Kidney (tissue), 14 donors: Measurements from ENCODE around the gene HNF4A. TPM values are rescaled to one million over a fixed set of nuclear protein-coding genes. Genes with fewer than 3 reads are reported as not detected.

Experiments used
- DNase-seq, 5 donors: peaks; one replicate each; pipeline ENCODE4 v3.0.0-alpha.2; 2013 to 2020
- FAIRE-seq: peaks from 2 replicates; lab custom pipeline; 2012; peaks lifted over from hg19 to GRCh38; lab: Jason Lieb, UNC
- H3K27ac ChIP-seq, 2 donors: one replicate each; pipeline ENCODE4 v1.7.0; 2013; ENCODE audit warnings: low read depth in 2 of 2, low read length in 2 of 2, inconsistent platforms in 1 of 2
- H3K27me3 ChIP-seq: one replicate; pipeline ENCODE4 v1.7.1; 2013; ENCODE audit warnings: low read length, inconsistent platforms; ENCODE audit not compliant: control insufficient read depth, insufficient read depth
- H3K36me3 ChIP-seq, 3 donors: one replicate each; pipeline versions ENCODE4 v1.7.0 to v1.7.1; 2013; ENCODE audit warnings: low read length in 3 of 3, control low read depth in 1 of 3, inconsistent platforms in 1 of 3; ENCODE audit not compliant: insufficient read depth in 3 of 3, control insufficient read depth in 2 of 3
- H3K4me1 ChIP-seq, 3 donors: one replicate each; pipeline versions ENCODE4 v1.7.0 to v1.7.1; 2013; ENCODE audit warnings: low read length in 3 of 3, inconsistent platforms in 1 of 3, low read depth in 1 of 3; ENCODE audit not compliant: control insufficient read depth in 2 of 3, insufficient read depth in 2 of 3
- H3K4me3 ChIP-seq, 3 donors: one replicate each; pipeline versions ENCODE4 v1.7.0 to v1.8.1; 2013; ENCODE audit warnings: low read length in 3 of 3, control low read depth in 1 of 3, inconsistent platforms in 1 of 3
- H3K9ac ChIP-seq, 3 donors: one replicate each; pipeline versions ENCODE4 v1.7.0 to v1.7.1; 2013; ENCODE audit warnings: low read length in 3 of 3, control low read depth in 1 of 3, inconsistent platforms in 1 of 3
- H3K9me3 ChIP-seq, 3 donors: one replicate each; pipeline versions ENCODE4 v1.7.0 to v1.7.1; 2013; ENCODE audit warnings: low read length in 3 of 3, control low read depth in 1 of 3, inconsistent platforms in 1 of 3; ENCODE audit not compliant: control insufficient read depth in 2 of 3, insufficient read depth in 1 of 3
- intact Hi-C: fragments of 100-400 bp; cut with DNase I; formaldehyde crosslinking; loops from one replicate; pipeline ENCODE4 v1.11.1; 2022
- polyA plus RNA-seq: library from polyadenylated mRNA; stranded (reverse); fragments of 350-450 nt; fragmentation: Illumina TruSeq; extraction: RNeasy Lipid Tissue Mini Kit (QIAGEN cat#74804); gene quantifications from one replicate; pipeline ENCODE4 v1.2.3, GENCODE V29; 2014; ENCODE audit warnings: low read depth, low replicate concordance; ENCODE audit not compliant: insufficient read depth
- total RNA-seq: library from RNA; stranded (reverse); fragmentation: NEBNext Ultra II Directional; extraction: Animal tissue kit (Norgen Biotek cat#: 25700); gene quantifications from one replicate; pipeline ENCODE4 v1.2.1, GENCODE V29; 2021
- TF ChIP-seq, protein P1 (sequence below): IDR thresholded peaks from 3 replicates; pipeline ENCODE4 v1.5.1; 2012; ENCODE audit warnings: mild to moderate bottlenecking, moderate library complexity, borderline replicate concordance; ENCODE audit not compliant: insufficient read depth; ENCODE audit errors: extremely low read depth
- donor health status: control.
- donor health status: control.
- donor health status: control.
- donor health status: control.
- donor health status: control.
- donor health status: DM: yes; HTN: yes; CAD: no.
- donor health status: Normal renal cell carcinoma (clear cell type).

Gene HNF4A
- total and polyA plus RNA-seq, 2 donors from 2014 or later = 26.0 to 42.1 TPM

DNA sequence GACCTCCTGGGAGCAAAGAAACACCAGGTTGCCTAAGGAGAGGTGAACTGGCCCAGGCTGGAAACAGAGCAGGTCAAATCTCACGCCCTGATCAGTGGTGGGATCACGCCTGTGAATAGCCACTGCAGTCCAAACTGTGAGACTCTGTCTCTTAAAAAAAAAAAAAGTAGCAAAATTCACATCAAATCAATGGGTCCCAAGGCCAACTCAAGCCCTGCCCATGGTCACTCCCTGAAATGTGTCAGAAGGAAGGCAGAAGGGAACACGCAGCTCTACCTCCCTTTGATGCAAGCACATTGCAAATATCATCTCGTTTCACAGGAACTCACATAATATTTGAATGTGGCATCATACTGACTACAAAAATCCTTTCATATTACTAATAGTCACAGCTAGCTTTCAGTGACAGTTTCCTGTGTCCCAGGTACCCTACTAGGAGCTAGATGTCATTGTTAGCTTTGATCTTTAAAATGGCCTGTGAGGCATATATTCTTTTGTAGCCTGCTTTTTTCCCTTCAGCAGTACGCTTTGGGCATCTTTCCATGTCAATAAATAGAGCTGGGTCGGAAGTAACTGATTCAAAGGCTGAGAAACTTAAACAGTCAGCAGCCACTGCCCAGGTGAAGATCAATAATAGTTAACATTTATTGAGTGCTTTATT lies 105.8 kb downstream of the HNF4A start:
- H3K27ac ChIP-seq = no peak overlapping the region
- H3K4me3 ChIP-seq = no peak overlapping the region
- peaks cover 0 to 5% (median 0%) of the 10 kb centered on the region in 3 donors for H3K4me1 ChIP-seq
- H3K27me3 ChIP-seq = no peaks in the 10 kb centered on the region
- intact Hi-C loops = no loop called here
- FAIRE-seq (no peak), DNase-seq (no peak)
- no peak overlapping the region for H3K9ac ChIP-seq
- H3K36me3 ChIP-seq = no peaks in the 10 kb centered on the region
- H3K9me3 ChIP-seq = no peaks in the 10 kb centered on the region
- TF ChIP-seq, protein P1, sequence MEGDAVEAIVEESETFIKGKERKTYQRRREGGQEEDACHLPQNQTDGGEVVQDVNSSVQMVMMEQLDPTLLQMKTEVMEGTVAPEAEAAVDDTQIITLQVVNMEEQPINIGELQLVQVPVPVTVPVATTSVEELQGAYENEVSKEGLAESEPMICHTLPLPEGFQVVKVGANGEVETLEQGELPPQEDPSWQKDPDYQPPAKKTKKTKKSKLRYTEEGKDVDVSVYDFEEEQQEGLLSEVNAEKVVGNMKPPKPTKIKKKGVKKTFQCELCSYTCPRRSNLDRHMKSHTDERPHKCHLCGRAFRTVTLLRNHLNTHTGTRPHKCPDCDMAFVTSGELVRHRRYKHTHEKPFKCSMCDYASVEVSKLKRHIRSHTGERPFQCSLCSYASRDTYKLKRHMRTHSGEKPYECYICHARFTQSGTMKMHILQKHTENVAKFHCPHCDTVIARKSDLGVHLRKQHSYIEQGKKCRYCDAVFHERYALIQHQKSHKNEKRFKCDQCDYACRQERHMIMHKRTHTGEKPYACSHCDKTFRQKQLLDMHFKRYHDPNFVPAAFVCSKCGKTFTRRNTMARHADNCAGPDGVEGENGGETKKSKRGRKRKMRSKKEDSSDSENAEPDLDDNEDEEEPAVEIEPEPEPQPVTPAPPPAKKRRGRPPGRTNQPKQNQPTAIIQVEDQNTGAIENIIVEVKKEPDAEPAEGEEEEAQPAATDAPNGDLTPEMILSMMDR = no peak

DNA sequence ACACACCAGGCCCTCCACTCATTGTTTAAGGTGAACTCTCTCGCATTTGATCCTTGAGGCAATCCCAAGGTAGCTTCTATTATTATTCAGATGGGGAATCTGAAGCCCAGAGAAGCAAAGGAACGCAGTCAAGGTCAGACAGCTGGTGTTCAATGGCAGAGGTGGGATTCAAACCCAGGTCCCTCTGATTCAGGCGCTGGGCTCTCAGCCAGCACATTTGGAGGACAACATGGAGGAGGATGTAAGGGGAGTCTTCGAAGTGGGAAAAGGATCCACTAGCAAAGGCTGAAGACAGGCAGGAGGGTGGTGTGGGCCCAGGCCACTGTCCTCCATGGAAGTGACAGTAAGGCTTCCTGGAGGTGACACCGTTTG lies 106.3 kb downstream of the HNF4A start:
- no peak for DNase-seq
- H3K27me3 ChIP-seq = no peaks in the 10 kb centered on the region
- intact Hi-C loops = no loop called here
- TF ChIP-seq, protein P1 = no peak
- H3K9ac ChIP-seq = no peak overlapping the region
- no peak overlapping the region for H3K4me3 ChIP-seq
- no peaks in the 10 kb centered on the region for H3K9me3 ChIP-seq
- FAIRE-seq = no peak
- peaks cover 0 to 5% (median 0%) of the 10 kb centered on the region in 3 donors for H3K4me1 ChIP-seq
- H3K27ac ChIP-seq = no peak overlapping the region
- no peaks in the 10 kb centered on the region for H3K36me3 ChIP-seq

- FAIRE-seq = no peak
- Histone ChIP-seq H3K4me1 (peaks cover 0 to 5% (median 0%) of the 10 kb centered on the region in 3 donors), H3K9ac (no peak overlapping the region), H3K27me3 (no peaks in the 10 kb centered on the region), H3K4me3 (no peak overlapping the region), H3K9me3 (no peaks in the 10 kb centered on the region), H3K36me3 (no peaks in the 10 kb centered on the region), H3K27ac (no peak overlapping the region)
- DNase-seq = no peak
- intact Hi-C loops = no loop called here
- TF ChIP-seq, protein P1 = no peak
These were observed 108.0 kb downstream of the HNF4A start for GRCh38 chr20:44463466-44463865.

- intact Hi-C loops = no loop called here
- no peak overlapping the region for H3K4me3 ChIP-seq
- no peaks in the 10 kb centered on the region for H3K9me3 ChIP-seq
- no peak overlapping the region for H3K27ac ChIP-seq
- no peak overlapping the region for H3K9ac ChIP-seq
- TF ChIP-seq, protein P1 = no peak
- no peaks in the 10 kb centered on the region for H3K36me3 ChIP-seq
- FAIRE-seq (no peak), DNase-seq (no peak)
- H3K27me3 ChIP-seq = no peaks in the 10 kb centered on the region
- peaks cover 0 to 5% (median 0%) of the 10 kb centered on the region in 3 donors for H3K4me1 ChIP-seq
These were observed 109.0 kb downstream of the HNF4A start for GRCh38 chr20:44464514-44464913.
